K562 (cell line): ENCODE data around the gene NOS1. TPM values are rescaled to one million over a fixed set of nuclear protein-coding genes. Genes with fewer than 3 reads are reported as not detected.

Experiments used
- DDX20 ChIP-seq: fragments of 450-650 bp; IDR thresholded peaks from 2 replicates; pipeline ENCODE4 v1.6.1; 2016; ENCODE audit warnings: missing genetic modification characterization, low read depth, mild to moderate bottlenecking, missing compliant biosample characterization, moderate library complexity
- MCM3 ChIP-seq: fragments of 450-650 bp; IDR thresholded peaks from 2 replicates; pipeline ENCODE4 v1.6.1; 2016
- MEF2A ChIP-seq: IDR thresholded peaks from 2 replicates; pipeline ENCODE4 v1.6.1; 2011; ENCODE audit warnings: low read depth, mild to moderate bottlenecking, low read length, moderate library complexity; ENCODE audit not compliant: control insufficient read depth
- MXD1 ChIP-seq: fragments of 250-450 bp; sonication (Bioruptor Pico); IDR thresholded peaks from 2 replicates; pipeline ENCODE4 v1.8.0; 2021; ENCODE audit warnings: borderline replicate concordance, mild to moderate bottlenecking, moderate library complexity; ENCODE audit not compliant: poor library complexity, severe bottlenecking
- ZBED1 ChIP-seq: IDR thresholded peaks from 2 replicates; pipeline ENCODE4 v1.6.1; 2014
- ZNF644 ChIP-seq: fragments of 200-800 bp; sonication (Bioruptor generic); IDR thresholded peaks from 2 replicates; pipeline ENCODE4 v1.6.1; 2016; ENCODE audit warnings: low read depth, missing genetic modification characterization, missing compliant biosample characterization
- polyA plus RNA-seq, 8 experiments: library from polyadenylated mRNA; depleted of rRNA in 4 of 8; stranded (reverse) in 5 of 8; unstranded in 3 of 8; fragments of >200 nt; fragmentation: Nextera tagmentation in 2 of 8; fragmentation: Illumina TruSeq in 1 of 8; extraction: Ambion mirVana in 2 of 8; extraction: Trizol in 1 of 8; gene quantifications; 2 replicates each; pipeline versions ENCODE4 v1.2.1 to v1.2.3, GENCODE V29; 2011 to 2014; ENCODE audit warnings: inconsistent platforms in 1 of 8, missing spikeins in 1 of 8
- total RNA-seq, 7 experiments: library from RNA; depleted of rRNA in 6 of 7; stranded (reverse); fragments of >200 nt in 6 of 7; fragmentation: Illumina TruSeq in 2 of 7; extraction: Trizol in 2 of 7; gene quantifications; 2 replicates each; pipeline versions ENCODE4 v1.2.1 to v1.2.3, GENCODE V29; 2011 to 2021; ENCODE audit warnings: low replicate concordance in 1 of 7
- TF ChIP-seq, protein P1 (sequence below): fragments of 200-600 bp; sonication (generic); IDR thresholded peaks from one replicate; pipeline ENCODE4 v1.6.1; 2012; ENCODE audit warnings: mild to moderate bottlenecking, low read depth, low read length, inconsistent platforms

NOS1 gene
- total and polyA plus RNA-seq, 9 of the 15 experiments (the other 6 are each of a cell fraction or from before 2014, with no cell fraction given): not detected

DNA sequence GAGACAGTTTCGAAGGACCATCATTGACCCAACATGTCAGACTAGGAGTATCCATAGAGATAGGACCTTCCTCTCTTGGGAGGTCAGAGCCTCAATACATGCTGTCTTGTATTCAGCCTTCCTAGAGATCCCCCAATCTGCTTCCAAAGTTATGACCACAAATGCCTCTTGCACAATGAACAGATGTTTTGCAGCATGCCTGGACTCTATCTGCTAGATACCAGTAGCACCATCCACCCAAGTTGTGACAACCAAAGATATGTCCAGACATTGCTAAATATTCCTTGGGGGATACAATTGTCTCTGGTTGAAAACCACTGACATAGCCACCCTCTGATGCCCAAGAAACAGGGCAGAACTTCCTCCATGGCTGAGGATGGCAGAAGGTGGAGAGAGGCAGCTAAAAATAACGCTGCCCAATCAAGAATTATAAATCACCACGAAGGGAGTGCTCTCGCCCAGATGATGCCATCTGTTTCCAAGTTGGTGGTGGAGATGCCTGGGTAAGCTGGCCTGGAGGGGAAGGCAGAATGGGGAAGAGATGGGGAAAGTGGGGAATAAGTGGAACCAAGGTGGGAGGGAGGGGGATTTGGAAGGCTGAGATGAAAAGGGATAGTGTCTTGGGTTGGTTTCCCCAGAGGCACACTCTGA lies 42.9 kb upstream of the NOS1 start (continued):
- TF ChIP-seq, protein P1, sequence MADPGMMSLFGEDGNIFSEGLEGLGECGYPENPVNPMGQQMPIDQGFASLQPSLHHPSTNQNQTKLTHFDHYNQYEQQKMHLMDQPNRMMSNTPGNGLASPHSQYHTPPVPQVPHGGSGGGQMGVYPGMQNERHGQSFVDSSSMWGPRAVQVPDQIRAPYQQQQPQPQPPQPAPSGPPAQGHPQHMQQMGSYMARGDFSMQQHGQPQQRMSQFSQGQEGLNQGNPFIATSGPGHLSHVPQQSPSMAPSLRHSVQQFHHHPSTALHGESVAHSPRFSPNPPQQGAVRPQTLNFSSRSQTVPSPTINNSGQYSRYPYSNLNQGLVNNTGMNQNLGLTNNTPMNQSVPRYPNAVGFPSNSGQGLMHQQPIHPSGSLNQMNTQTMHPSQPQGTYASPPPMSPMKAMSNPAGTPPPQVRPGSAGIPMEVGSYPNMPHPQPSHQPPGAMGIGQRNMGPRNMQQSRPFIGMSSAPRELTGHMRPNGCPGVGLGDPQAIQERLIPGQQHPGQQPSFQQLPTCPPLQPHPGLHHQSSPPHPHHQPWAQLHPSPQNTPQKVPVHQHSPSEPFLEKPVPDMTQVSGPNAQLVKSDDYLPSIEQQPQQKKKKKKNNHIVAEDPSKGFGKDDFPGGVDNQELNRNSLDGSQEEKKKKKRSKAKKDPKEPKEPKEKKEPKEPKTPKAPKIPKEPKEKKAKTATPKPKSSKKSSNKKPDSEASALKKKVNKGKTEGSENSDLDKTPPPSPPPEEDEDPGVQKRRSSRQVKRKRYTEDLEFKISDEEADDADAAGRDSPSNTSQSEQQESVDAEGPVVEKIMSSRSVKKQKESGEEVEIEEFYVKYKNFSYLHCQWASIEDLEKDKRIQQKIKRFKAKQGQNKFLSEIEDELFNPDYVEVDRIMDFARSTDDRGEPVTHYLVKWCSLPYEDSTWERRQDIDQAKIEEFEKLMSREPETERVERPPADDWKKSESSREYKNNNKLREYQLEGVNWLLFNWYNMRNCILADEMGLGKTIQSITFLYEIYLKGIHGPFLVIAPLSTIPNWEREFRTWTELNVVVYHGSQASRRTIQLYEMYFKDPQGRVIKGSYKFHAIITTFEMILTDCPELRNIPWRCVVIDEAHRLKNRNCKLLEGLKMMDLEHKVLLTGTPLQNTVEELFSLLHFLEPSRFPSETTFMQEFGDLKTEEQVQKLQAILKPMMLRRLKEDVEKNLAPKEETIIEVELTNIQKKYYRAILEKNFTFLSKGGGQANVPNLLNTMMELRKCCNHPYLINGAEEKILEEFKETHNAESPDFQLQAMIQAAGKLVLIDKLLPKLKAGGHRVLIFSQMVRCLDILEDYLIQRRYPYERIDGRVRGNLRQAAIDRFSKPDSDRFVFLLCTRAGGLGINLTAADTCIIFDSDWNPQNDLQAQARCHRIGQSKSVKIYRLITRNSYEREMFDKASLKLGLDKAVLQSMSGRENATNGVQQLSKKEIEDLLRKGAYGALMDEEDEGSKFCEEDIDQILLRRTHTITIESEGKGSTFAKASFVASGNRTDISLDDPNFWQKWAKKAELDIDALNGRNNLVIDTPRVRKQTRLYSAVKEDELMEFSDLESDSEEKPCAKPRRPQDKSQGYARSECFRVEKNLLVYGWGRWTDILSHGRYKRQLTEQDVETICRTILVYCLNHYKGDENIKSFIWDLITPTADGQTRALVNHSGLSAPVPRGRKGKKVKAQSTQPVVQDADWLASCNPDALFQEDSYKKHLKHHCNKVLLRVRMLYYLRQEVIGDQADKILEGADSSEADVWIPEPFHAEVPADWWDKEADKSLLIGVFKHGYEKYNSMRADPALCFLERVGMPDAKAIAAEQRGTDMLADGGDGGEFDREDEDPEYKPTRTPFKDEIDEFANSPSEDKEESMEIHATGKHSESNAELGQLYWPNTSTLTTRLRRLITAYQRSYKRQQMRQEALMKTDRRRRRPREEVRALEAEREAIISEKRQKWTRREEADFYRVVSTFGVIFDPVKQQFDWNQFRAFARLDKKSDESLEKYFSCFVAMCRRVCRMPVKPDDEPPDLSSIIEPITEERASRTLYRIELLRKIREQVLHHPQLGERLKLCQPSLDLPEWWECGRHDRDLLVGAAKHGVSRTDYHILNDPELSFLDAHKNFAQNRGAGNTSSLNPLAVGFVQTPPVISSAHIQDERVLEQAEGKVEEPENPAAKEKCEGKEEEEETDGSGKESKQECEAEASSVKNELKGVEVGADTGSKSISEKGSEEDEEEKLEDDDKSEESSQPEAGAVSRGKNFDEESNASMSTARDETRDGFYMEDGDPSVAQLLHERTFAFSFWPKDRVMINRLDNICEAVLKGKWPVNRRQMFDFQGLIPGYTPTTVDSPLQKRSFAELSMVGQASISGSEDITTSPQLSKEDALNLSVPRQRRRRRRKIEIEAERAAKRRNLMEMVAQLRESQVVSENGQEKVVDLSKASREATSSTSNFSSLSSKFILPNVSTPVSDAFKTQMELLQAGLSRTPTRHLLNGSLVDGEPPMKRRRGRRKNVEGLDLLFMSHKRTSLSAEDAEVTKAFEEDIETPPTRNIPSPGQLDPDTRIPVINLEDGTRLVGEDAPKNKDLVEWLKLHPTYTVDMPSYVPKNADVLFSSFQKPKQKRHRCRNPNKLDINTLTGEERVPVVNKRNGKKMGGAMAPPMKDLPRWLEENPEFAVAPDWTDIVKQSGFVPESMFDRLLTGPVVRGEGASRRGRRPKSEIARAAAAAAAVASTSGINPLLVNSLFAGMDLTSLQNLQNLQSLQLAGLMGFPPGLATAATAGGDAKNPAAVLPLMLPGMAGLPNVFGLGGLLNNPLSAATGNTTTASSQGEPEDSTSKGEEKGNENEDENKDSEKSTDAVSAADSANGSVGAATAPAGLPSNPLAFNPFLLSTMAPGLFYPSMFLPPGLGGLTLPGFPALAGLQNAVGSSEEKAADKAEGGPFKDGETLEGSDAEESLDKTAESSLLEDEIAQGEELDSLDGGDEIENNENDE: no peak
- TF ChIP-seq DDX20 (tag) (no peak), ZNF644 (no peak), MEF2A (no peak), ZBED1 (no peak), MXD1 (no peak), MCM3 (no peak)
